HEK293 (cell line): ENCODE measurements around the gene SPNS2.
A peak's percentile ranks its signal among the peaks of the same experiment; 100 is the strongest.

ENCODE experiments used
- CTCF ChIA-PET: fragments of 350-600 bp; formaldehyde crosslinking; extraction: SDS; loops from one replicate; lab custom pipeline; 2021; ENCODE audit warnings: antibody characterized with exemption; lab: Yijun Ruan, JAX
- POLR2A ChIA-PET: fragments of 300-600 bp; formaldehyde crosslinking; extraction: SDS; loops from one replicate; lab custom pipeline; 2020; ENCODE audit warnings: antibody characterized with exemption, inconsistent platforms; lab: Yijun Ruan, JAX
- H3K27ac ChIP-seq: fragments of 200-500 bp; sonication (Bioruptor generic); 2 replicates; pipeline ENCODE4 v1.5.1; 2014; ENCODE audit warnings: low read depth, low read length, control low read depth, inconsistent platforms; ENCODE audit errors: extremely low read depth
- H3K36me3 ChIP-seq, 2 experiments: fragments of 200-500 bp in 1 of 2; sonication (Bioruptor generic) in 1 of 2; 1 replicate in 1 of 2; 2 replicates in 1 of 2; pipeline ENCODE4 v1.5.1; 2014 to 2017; ENCODE audit warnings: inconsistent platforms in 2 of 2, low read length in 2 of 2; ENCODE audit not compliant: control insufficient read depth in 2 of 2, insufficient read depth in 1 of 2
- H3K4me1 ChIP-seq: fragments of 200-500 bp; sonication (Bioruptor generic); 2 replicates; pipeline ENCODE4 v1.5.1; 2014; ENCODE audit warnings: mild to moderate bottlenecking, low read length, inconsistent platforms; ENCODE audit not compliant: control insufficient read depth, insufficient read depth
- H3K4me3 ChIP-seq: 2 replicates; pipeline ENCODE4 v1.5.1; 2011; ENCODE audit warnings: low read depth, mild to moderate bottlenecking, control low read depth, low read length, moderate library complexity
- H3K9me3 ChIP-seq: fragments of 200-500 bp; sonication (Bioruptor generic); 2 replicates; pipeline ENCODE4 v1.5.1; 2014; ENCODE audit warnings: low read depth, low read length, inconsistent platforms; ENCODE audit not compliant: control insufficient read depth, insufficient read depth
- GLIS1 ChIP-seq: fragments of 450-650 bp; formaldehyde crosslinking; IDR thresholded peaks from 2 replicates; pipeline ENCODE4 v1.5.1; 2016; ENCODE audit warnings: missing biosample characterization, missing genetic modification characterization
- GLIS2 ChIP-seq: fragments of 450-650 bp; formaldehyde crosslinking; IDR thresholded peaks from 2 replicates; pipeline ENCODE4 v1.5.1; 2016; ENCODE audit warnings: missing biosample characterization, missing genetic modification characterization
- KLF1 ChIP-seq: fragments of 450-650 bp; formaldehyde crosslinking; IDR thresholded peaks from 2 replicates; pipeline ENCODE4 v1.5.1; 2016; ENCODE audit warnings: missing biosample characterization, missing genetic modification characterization
- KLF10 ChIP-seq: fragments of 450-650 bp; IDR thresholded peaks from 2 replicates; pipeline ENCODE4 v1.5.1; 2018; ENCODE audit warnings: missing biosample characterization, mild to moderate bottlenecking, missing genetic modification characterization
- MZF1 ChIP-seq: fragments of 450-650 bp; formaldehyde crosslinking; IDR thresholded peaks from 2 replicates; pipeline ENCODE4 v1.5.1; 2017; ENCODE audit warnings: missing biosample characterization, missing genetic modification characterization, borderline replicate concordance
- RBAK ChIP-seq: fragments of 450-650 bp; formaldehyde crosslinking; IDR thresholded peaks from 2 replicates; pipeline ENCODE4 v1.5.1; 2016; ENCODE audit warnings: missing biosample characterization, missing genetic modification characterization
- SP3 ChIP-seq: fragments of 450-650 bp; formaldehyde crosslinking; IDR thresholded peaks from 2 replicates; pipeline ENCODE4 v1.5.1; 2016; ENCODE audit warnings: missing biosample characterization, missing genetic modification characterization
- SP7 ChIP-seq: fragments of 450-650 bp; formaldehyde crosslinking; IDR thresholded peaks from 2 replicates; pipeline ENCODE4 v1.5.1; 2016; ENCODE audit warnings: missing biosample characterization, missing genetic modification characterization
- WT1 ChIP-seq: fragments of 450-650 bp; formaldehyde crosslinking; IDR thresholded peaks from 2 replicates; pipeline ENCODE4 v1.5.1; 2016; ENCODE audit warnings: missing biosample characterization, missing genetic modification characterization
- YY2 ChIP-seq: fragments of 450-650 bp; formaldehyde crosslinking; IDR thresholded peaks from 2 replicates; pipeline ENCODE4 v1.5.1; 2016; ENCODE audit warnings: missing biosample characterization, missing genetic modification characterization
- ZBTB21 ChIP-seq: fragments of 450-650 bp; formaldehyde crosslinking; IDR thresholded peaks from 2 replicates; pipeline ENCODE4 v1.5.1; 2017; ENCODE audit warnings: missing biosample characterization, missing genetic modification characterization
- ZBTB7A ChIP-seq: fragments of 450-650 bp; formaldehyde crosslinking; IDR thresholded peaks from 2 replicates; pipeline ENCODE4 v1.5.1; 2016; ENCODE audit warnings: low read depth, missing biosample characterization, missing genetic modification characterization
- ZIC2 ChIP-seq: fragments of 450-650 bp; formaldehyde crosslinking; IDR thresholded peaks from 2 replicates; pipeline ENCODE4 v1.5.1; 2016; ENCODE audit warnings: missing biosample characterization, missing genetic modification characterization
- ZNF169 ChIP-seq: fragments of 450-650 bp; formaldehyde crosslinking; IDR thresholded peaks from 2 replicates; pipeline ENCODE4 v1.5.1; 2016; ENCODE audit warnings: missing biosample characterization, missing genetic modification characterization
- ZNF184 ChIP-seq: fragments of 450-650 bp; IDR thresholded peaks from 2 replicates; pipeline ENCODE4 v1.5.1; 2018; ENCODE audit warnings: missing biosample characterization, mild to moderate bottlenecking, missing genetic modification characterization
- ZNF202 ChIP-seq: fragments of 450-650 bp; formaldehyde crosslinking; IDR thresholded peaks from 2 replicates; pipeline ENCODE4 v1.5.1; 2016; ENCODE audit warnings: missing biosample characterization, missing genetic modification characterization, borderline replicate concordance
- ZNF248 ChIP-seq: fragments of 450-650 bp; formaldehyde crosslinking; IDR thresholded peaks from 2 replicates; pipeline ENCODE4 v1.5.1; 2017; ENCODE audit warnings: missing biosample characterization, missing genetic modification characterization
- ZNF335 ChIP-seq: fragments of 450-650 bp; formaldehyde crosslinking; conservative IDR thresholded peaks from 2 replicates; pipeline ENCODE4 v1.5.1; 2016; ENCODE audit warnings: missing biosample characterization, missing genetic modification characterization
- ZNF433 ChIP-seq: fragments of 450-650 bp; formaldehyde crosslinking; IDR thresholded peaks from 2 replicates; pipeline ENCODE4 v1.5.1; 2016; ENCODE audit warnings: missing biosample characterization, missing genetic modification characterization, low read depth
- ZNF510 ChIP-seq: fragments of 450-650 bp; formaldehyde crosslinking; IDR thresholded peaks from 2 replicates; pipeline ENCODE4 v1.5.1; 2018; ENCODE audit warnings: mild to moderate bottlenecking, missing genetic modification characterization, missing biosample characterization; ENCODE audit not compliant: insufficient replicate concordance
- ZNF514 ChIP-seq: fragments of 450-650 bp; formaldehyde crosslinking; IDR thresholded peaks from 2 replicates; pipeline ENCODE4 v1.5.1; 2016; ENCODE audit warnings: missing biosample characterization, missing genetic modification characterization
- ZNF600 ChIP-seq: fragments of 450-650 bp; formaldehyde crosslinking; IDR thresholded peaks from 2 replicates; pipeline ENCODE4 v1.5.1; 2016; ENCODE audit warnings: missing biosample characterization, missing genetic modification characterization
- ZNF664 ChIP-seq: fragments of 450-650 bp; formaldehyde crosslinking; IDR thresholded peaks from 2 replicates; pipeline ENCODE4 v1.5.1; 2016; ENCODE audit warnings: missing biosample characterization, missing genetic modification characterization
- ZNF776 ChIP-seq: fragments of 450-650 bp; formaldehyde crosslinking; IDR thresholded peaks from 2 replicates; pipeline ENCODE4 v1.5.0; 2017; ENCODE audit warnings: missing biosample characterization, missing genetic modification characterization, borderline replicate concordance
- ZSCAN16 ChIP-seq: fragments of 450-650 bp; formaldehyde crosslinking; IDR thresholded peaks from 2 replicates; pipeline ENCODE4 v1.5.1; 2016; ENCODE audit warnings: missing biosample characterization, missing genetic modification characterization
- ZXDB ChIP-seq: fragments of 450-650 bp; formaldehyde crosslinking; IDR thresholded peaks from 2 replicates; pipeline ENCODE4 v1.5.1; 2016; ENCODE audit warnings: missing biosample characterization, missing genetic modification characterization
- TF ChIP-seq, protein P1 (sequence below): fragments of 450-650 bp; formaldehyde crosslinking; IDR thresholded peaks from 2 replicates; pipeline ENCODE4 v1.5.1; 2016; ENCODE audit warnings: missing biosample characterization, missing genetic modification characterization
- TF ChIP-seq, protein P2 (sequence below): fragments of 450-650 bp; formaldehyde crosslinking; IDR thresholded peaks from 2 replicates; pipeline ENCODE4 v1.5.1; 2016; ENCODE audit warnings: missing biosample characterization, missing genetic modification characterization
- TF ChIP-seq, protein P3 (sequence below): fragments of 450-650 bp; formaldehyde crosslinking; IDR thresholded peaks from 2 replicates; pipeline ENCODE4 v1.5.1; 2017; ENCODE audit warnings: missing biosample characterization, missing genetic modification characterization
- TF ChIP-seq, protein P4 (sequence below): fragments of 450-650 bp; formaldehyde crosslinking; IDR thresholded peaks from 2 replicates; pipeline ENCODE4 v1.5.1; 2016; ENCODE audit warnings: missing biosample characterization, missing genetic modification characterization
- TF ChIP-seq, protein P5 (sequence below): fragments of 450-650 bp; formaldehyde crosslinking; IDR thresholded peaks from 2 replicates; pipeline ENCODE4 v1.5.1; 2016; ENCODE audit warnings: missing biosample characterization, missing genetic modification characterization

The SPNS2 gene

DNA sequence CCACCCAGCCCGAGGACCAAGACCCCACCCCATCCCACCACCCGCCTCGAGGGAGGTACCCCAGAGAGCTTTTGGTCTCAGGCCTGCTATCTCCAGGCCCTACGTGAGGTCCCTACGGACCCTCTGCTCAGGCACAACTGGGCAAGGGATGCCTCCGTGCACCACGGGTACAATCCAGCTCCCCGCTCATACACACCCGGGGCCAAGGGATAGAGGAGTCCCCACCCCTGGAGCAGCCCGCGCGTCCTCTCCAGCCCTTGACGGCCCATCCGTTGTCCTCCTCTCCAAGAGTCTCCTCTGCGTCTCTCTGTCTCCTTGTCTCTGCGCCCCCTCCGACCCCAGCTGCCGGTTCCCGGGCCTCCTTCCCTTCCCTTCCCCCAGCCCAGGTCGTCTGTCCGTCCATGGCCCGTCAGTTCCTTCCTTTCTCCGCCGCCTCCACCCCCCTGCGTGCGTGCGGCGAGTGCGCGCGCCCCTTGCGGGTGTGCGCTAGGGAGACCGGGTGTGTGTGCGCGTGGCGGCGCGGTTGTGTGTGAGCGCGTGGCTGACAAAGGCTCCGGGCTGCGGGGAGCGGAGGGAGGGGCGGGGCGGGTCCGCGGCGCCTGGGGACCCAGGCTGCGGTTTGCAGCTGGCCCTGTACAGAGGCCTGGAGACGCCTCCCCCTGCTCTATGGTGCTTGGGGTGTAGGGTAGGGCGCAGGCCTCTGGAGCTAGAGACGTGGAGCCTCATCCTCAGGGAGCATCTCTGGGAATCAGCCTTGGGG lies 930 bp downstream of the SPNS2 start:
- ChIA-PET POLR2A (interaction anchor here (0.6 to 2.1 kb wide), 2 partner anchors 43 to 56 kb away, joined by 3 to 5 read pairs; partner anchors contain the start of gene MYBBP1A), CTCF (interaction anchor here (0.6 to 2.0 kb wide), 6 partner anchors 24 to 367 kb away, joined by 3 to 6 read pairs (median 3); no protein-coding TSS in a partner anchor)
- Histone ChIP-seq H3K4me1 (no peaks in the 10 kb centered on the region), H3K4me3 (peak overlapping the region; percentile 5; the same call in 1 of the 2 replicates), H3K27ac (no peak overlapping the region), H3K9me3 (no peaks in the 10 kb centered on the region), H3K36me3 (no peaks in the 10 kb centered on the region)
- TF ChIP-seq ZNF202 (tag by site-specific recombination), result no peak
- no peak for TF ChIP-seq ZNF514 (tag by site-specific recombination)
- TF ChIP-seq MZF1 (tag by site-specific recombination), result no peak
- no peak for TF ChIP-seq ZXDB (tag by site-specific recombination)
- no peak for TF ChIP-seq YY2 (tag by site-specific recombination)
- TF ChIP-seq ZNF184 (tag by site-specific recombination), result no peak
- TF ChIP-seq ZNF335 (tag by site-specific recombination), result peak; percentile 76
- no peak for TF ChIP-seq ZNF776 (tag by site-specific recombination)
- TF ChIP-seq, protein P1, sequence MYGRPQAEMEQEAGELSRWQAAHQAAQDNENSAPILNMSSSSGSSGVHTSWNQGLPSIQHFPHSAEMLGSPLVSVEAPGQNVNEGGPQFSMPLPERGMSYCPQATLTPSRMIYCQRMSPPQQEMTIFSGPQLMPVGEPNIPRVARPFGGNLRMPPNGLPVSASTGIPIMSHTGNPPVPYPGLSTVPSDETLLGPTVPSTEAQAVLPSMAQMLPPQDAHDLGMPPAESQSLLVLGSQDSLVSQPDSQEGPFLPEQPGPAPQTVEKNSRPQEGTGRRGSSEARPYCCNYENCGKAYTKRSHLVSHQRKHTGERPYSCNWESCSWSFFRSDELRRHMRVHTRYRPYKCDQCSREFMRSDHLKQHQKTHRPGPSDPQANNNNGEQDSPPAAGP, result peak; percentile 82
- TF ChIP-seq ZNF169 (tag by site-specific recombination), result no peak
- TF ChIP-seq GLIS1, result 0 out of 2 replicates have a peak, but pooled peaks have one; percentile 24
- 0 out of 2 replicates have a peak, but pooled peaks have one; percentile 35 for TF ChIP-seq KLF1 (tag by site-specific recombination)
- TF ChIP-seq, protein P2, sequence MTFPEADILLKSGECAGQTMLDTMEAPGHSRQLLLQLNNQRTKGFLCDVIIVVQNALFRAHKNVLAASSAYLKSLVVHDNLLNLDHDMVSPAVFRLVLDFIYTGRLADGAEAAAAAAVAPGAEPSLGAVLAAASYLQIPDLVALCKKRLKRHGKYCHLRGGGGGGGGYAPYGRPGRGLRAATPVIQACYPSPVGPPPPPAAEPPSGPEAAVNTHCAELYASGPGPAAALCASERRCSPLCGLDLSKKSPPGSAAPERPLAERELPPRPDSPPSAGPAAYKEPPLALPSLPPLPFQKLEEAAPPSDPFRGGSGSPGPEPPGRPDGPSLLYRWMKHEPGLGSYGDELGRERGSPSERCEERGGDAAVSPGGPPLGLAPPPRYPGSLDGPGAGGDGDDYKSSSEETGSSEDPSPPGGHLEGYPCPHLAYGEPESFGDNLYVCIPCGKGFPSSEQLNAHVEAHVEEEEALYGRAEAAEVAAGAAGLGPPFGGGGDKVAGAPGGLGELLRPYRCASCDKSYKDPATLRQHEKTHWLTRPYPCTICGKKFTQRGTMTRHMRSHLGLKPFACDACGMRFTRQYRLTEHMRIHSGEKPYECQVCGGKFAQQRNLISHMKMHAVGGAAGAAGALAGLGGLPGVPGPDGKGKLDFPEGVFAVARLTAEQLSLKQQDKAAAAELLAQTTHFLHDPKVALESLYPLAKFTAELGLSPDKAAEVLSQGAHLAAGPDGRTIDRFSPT (tag by site-specific recombination), result no peak
- no peak for TF ChIP-seq KLF10
- TF ChIP-seq SP7 (tag by site-specific recombination), result 0 out of 2 replicates have a peak, but pooled peaks have one; percentile 18
- TF ChIP-seq ZNF664 (tag by site-specific recombination), result no peak
- peak; percentile 50; the same call in 1 of the 2 replicates for TF ChIP-seq ZIC2 (tag by site-specific recombination)
- TF ChIP-seq ZNF248 (tag by site-specific recombination), result no peak
- TF ChIP-seq, protein P3, sequence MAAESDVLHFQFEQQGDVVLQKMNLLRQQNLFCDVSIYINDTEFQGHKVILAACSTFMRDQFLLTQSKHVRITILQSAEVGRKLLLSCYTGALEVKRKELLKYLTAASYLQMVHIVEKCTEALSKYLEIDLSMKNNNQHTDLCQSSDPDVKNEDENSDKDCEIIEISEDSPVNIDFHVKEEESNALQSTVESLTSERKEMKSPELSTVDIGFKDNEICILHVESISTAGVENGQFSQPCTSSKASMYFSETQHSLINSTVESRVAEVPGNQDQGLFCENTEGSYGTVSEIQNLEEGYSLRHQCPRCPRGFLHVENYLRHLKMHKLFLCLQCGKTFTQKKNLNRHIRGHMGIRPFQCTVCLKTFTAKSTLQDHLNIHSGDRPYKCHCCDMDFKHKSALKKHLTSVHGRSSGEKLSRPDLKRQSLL (tag by site-specific recombination), result 0 out of 2 replicates have a peak, but pooled peaks have one; percentile 26
- TF ChIP-seq ZSCAN16 (tag by site-specific recombination), result no peak
- TF ChIP-seq, protein P4, sequence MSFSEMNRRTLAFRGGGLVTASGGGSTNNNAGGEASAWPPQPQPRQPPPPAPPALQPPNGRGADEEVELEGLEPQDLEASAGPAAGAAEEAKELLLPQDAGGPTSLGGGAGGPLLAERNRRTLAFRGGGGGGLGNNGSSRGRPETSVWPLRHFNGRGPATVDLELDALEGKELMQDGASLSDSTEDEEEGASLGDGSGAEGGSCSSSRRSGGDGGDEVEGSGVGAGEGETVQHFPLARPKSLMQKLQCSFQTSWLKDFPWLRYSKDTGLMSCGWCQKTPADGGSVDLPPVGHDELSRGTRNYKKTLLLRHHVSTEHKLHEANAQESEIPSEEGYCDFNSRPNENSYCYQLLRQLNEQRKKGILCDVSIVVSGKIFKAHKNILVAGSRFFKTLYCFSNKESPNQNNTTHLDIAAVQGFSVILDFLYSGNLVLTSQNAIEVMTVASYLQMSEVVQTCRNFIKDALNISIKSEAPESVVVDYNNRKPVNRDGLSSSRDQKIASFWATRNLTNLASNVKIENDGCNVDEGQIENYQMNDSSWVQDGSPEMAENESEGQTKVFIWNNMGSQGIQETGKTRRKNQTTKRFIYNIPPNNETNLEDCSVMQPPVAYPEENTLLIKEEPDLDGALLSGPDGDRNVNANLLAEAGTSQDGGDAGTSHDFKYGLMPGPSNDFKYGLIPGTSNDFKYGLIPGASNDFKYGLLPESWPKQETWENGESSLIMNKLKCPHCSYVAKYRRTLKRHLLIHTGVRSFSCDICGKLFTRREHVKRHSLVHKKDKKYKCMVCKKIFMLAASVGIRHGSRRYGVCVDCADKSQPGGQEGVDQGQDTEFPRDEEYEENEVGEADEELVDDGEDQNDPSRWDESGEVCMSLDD (tag by site-specific recombination), result no peak
- TF ChIP-seq SP3, result peak; percentile 24; the same call in 1 of the 2 replicates
- no peak for TF ChIP-seq ZNF433 (tag by site-specific recombination)
- no peak; the same call in 1 of the 2 replicates for TF ChIP-seq ZBTB7A
- TF ChIP-seq, protein P5, sequence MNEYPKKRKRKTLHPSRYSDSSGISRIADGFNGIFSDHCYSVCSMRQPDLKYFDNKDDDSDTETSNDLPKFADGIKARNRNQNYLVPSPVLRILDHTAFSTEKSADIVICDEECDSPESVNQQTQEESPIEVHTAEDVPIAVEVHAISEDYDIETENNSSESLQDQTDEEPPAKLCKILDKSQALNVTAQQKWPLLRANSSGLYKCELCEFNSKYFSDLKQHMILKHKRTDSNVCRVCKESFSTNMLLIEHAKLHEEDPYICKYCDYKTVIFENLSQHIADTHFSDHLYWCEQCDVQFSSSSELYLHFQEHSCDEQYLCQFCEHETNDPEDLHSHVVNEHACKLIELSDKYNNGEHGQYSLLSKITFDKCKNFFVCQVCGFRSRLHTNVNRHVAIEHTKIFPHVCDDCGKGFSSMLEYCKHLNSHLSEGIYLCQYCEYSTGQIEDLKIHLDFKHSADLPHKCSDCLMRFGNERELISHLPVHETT (tag by site-specific recombination), result no peak
- no peak for TF ChIP-seq ZNF510 (tag by site-specific recombination)
- TF ChIP-seq ZNF600 (tag by site-specific recombination), result no peak
- no peak for TF ChIP-seq RBAK (tag by site-specific recombination)
- TF ChIP-seq WT1 (tag by site-specific recombination), result no peak
- peak; percentile 76 for TF ChIP-seq GLIS2 (tag by site-specific recombination)
- TF ChIP-seq ZBTB21 (tag by site-specific recombination), result no peak
